ENCODE data around the gene RASA4B. TPM values are rescaled to one million over a fixed set of nuclear protein-coding genes. Genes with fewer than 3 reads are reported as not detected.

The RASA4B gene
- total and polyA plus RNA-seq, 9 of the 15 experiments (the other 6 are each of a cell fraction or from before 2014, with no cell fraction given) = 0.01 to 2.9 (median 1.5) TPM; not detected in 1

DNA sequence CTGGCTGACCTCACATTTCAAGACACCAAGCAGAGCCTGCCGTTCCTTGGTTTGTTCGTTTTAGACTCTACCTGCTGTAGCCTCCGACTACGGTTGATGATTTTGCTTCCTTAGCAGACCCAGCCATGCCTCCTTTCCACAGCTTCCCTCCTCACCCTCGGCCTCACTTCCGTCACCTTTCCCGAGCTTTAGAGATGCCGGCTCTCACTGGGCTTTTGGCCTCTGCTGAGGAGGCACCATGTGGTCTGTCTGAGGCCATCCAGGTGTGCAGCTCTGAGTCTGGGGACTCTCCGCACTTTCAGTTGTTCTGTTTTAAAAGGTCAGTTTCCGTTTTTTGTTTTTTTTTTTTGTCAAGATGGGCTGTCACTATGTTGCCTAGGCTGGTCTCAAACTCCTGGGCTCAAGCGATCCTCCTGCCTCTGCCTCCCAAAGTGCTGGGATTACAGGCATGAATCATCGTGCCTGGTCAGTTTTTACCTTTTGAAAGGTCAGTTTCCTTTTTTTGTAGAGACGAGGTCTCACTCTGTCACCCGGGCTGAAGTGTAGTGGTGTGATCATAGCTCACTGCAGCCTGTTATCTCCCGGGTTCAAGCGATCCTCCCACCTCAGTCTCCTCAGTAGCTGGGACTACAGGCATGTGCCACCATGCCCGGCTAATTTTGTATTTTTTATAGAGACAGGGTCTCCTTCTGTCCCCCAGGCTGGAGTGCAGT, 72.5 kb downstream of the RASA4B start (continued):
- TF ChIP-seq, protein P1, sequence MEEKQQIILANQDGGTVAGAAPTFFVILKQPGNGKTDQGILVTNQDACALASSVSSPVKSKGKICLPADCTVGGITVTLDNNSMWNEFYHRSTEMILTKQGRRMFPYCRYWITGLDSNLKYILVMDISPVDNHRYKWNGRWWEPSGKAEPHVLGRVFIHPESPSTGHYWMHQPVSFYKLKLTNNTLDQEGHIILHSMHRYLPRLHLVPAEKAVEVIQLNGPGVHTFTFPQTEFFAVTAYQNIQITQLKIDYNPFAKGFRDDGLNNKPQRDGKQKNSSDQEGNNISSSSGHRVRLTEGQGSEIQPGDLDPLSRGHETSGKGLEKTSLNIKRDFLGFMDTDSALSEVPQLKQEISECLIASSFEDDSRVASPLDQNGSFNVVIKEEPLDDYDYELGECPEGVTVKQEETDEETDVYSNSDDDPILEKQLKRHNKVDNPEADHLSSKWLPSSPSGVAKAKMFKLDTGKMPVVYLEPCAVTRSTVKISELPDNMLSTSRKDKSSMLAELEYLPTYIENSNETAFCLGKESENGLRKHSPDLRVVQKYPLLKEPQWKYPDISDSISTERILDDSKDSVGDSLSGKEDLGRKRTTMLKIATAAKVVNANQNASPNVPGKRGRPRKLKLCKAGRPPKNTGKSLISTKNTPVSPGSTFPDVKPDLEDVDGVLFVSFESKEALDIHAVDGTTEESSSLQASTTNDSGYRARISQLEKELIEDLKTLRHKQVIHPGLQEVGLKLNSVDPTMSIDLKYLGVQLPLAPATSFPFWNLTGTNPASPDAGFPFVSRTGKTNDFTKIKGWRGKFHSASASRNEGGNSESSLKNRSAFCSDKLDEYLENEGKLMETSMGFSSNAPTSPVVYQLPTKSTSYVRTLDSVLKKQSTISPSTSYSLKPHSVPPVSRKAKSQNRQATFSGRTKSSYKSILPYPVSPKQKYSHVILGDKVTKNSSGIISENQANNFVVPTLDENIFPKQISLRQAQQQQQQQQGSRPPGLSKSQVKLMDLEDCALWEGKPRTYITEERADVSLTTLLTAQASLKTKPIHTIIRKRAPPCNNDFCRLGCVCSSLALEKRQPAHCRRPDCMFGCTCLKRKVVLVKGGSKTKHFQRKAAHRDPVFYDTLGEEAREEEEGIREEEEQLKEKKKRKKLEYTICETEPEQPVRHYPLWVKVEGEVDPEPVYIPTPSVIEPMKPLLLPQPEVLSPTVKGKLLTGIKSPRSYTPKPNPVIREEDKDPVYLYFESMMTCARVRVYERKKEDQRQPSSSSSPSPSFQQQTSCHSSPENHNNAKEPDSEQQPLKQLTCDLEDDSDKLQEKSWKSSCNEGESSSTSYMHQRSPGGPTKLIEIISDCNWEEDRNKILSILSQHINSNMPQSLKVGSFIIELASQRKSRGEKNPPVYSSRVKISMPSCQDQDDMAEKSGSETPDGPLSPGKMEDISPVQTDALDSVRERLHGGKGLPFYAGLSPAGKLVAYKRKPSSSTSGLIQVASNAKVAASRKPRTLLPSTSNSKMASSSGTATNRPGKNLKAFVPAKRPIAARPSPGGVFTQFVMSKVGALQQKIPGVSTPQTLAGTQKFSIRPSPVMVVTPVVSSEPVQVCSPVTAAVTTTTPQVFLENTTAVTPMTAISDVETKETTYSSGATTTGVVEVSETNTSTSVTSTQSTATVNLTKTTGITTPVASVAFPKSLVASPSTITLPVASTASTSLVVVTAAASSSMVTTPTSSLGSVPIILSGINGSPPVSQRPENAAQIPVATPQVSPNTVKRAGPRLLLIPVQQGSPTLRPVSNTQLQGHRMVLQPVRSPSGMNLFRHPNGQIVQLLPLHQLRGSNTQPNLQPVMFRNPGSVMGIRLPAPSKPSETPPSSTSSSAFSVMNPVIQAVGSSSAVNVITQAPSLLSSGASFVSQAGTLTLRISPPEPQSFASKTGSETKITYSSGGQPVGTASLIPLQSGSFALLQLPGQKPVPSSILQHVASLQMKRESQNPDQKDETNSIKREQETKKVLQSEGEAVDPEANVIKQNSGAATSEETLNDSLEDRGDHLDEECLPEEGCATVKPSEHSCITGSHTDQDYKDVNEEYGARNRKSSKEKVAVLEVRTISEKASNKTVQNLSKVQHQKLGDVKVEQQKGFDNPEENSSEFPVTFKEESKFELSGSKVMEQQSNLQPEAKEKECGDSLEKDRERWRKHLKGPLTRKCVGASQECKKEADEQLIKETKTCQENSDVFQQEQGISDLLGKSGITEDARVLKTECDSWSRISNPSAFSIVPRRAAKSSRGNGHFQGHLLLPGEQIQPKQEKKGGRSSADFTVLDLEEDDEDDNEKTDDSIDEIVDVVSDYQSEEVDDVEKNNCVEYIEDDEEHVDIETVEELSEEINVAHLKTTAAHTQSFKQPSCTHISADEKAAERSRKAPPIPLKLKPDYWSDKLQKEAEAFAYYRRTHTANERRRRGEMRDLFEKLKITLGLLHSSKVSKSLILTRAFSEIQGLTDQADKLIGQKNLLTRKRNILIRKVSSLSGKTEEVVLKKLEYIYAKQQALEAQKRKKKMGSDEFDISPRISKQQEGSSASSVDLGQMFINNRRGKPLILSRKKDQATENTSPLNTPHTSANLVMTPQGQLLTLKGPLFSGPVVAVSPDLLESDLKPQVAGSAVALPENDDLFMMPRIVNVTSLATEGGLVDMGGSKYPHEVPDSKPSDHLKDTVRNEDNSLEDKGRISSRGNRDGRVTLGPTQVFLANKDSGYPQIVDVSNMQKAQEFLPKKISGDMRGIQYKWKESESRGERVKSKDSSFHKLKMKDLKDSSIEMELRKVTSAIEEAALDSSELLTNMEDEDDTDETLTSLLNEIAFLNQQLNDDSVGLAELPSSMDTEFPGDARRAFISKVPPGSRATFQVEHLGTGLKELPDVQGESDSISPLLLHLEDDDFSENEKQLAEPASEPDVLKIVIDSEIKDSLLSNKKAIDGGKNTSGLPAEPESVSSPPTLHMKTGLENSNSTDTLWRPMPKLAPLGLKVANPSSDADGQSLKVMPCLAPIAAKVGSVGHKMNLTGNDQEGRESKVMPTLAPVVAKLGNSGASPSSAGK (IDR thresholded peaks at IDR 0.05) = no peak
- TF ChIP-seq GMEB1 (CRISPR knock-in tag; IDR thresholded peaks at IDR 0.05) (no peak), ZBTB26 (CRISPR knock-in tag; IDR thresholded peaks at IDR 0.05) (no peak)
